NCI-H748 treated with DMSO at 0.1 percent for 48 hours (cell line): ENCODE measurements around the gene FGR.

Experiments used
- DNase-seq: peaks from one replicate; lab custom pipeline; 2025; lab: John Stamatoyannopoulos, UW

The FGR gene

GRCh38 chr1:27566462-27567145, 68.4 kb downstream of the FGR start:
- DNase-seq: no peak

GRCh38 chr1:27564710-27565649, 70.0 kb downstream of the FGR start:
- no peak for DNase-seq

- no peak for DNase-seq
Observed at GRCh38 chr1:27563591-27564471, 71.2 kb downstream of the FGR start.

GRCh38 chr1:27563341-27563590, 71.7 kb downstream of the FGR start:
- DNase-seq: no peak

GRCh38 chr1:27562534-27563340, 72.2 kb downstream of the FGR start:
- no peak for DNase-seq
